Aorta (tissue), 5 donors: ENCODE results near the gene SYT13. TPM values are rescaled to one million over a fixed set of nuclear protein-coding genes. Genes with fewer than 3 reads are reported as not detected.

Source experiments
- ATAC-seq: fragments of 200-7000 bp; cut with Tn5 transposase; one replicate; pipeline ENCODE4 v1.9.1; 2022; ENCODE audit warnings: moderate library complexity; ENCODE audit not compliant: low FRiP score
- DNase-seq, 2 donors: peaks; one replicate each; pipeline ENCODE4 v3.0.0-alpha.2; 2020
- H3K27ac ChIP-seq, 2 donors: one replicate each; pipeline ENCODE4 v1.5.1; 2013; ENCODE audit warnings: low read length in 2 of 2, mild to moderate bottlenecking in 2 of 2, moderate library complexity in 2 of 2, control low read depth in 1 of 2, inconsistent platforms in 1 of 2, low read depth in 1 of 2
- H3K27me3 ChIP-seq, 2 donors: one replicate each; pipeline ENCODE4 v1.6.1; 2013; ENCODE audit warnings: control low read depth in 1 of 2, low read length in 1 of 2, mild to moderate bottlenecking in 1 of 2, moderate library complexity in 1 of 2; ENCODE audit not compliant: insufficient read depth in 2 of 2, control insufficient read depth in 1 of 2
- H3K36me3 ChIP-seq, 2 donors: one replicate each; pipeline ENCODE4 v1.6.1; 2013; ENCODE audit warnings: control low read depth in 1 of 2, low read length in 1 of 2, mild to moderate bottlenecking in 1 of 2; ENCODE audit not compliant: insufficient read depth in 2 of 2, control insufficient read depth in 1 of 2
- H3K4me1 ChIP-seq, 2 donors: one replicate each; pipeline ENCODE4 v1.6.1; 2013; ENCODE audit warnings: low read length in 2 of 2, control low read depth in 1 of 2, mild to moderate bottlenecking in 1 of 2, moderate library complexity in 1 of 2; ENCODE audit not compliant: insufficient read depth in 2 of 2, control insufficient read depth in 1 of 2
- H3K4me3 ChIP-seq, 2 donors: one replicate each; pipeline ENCODE4 v1.5.1; 2013; ENCODE audit warnings: low read length in 2 of 2, control low read depth in 1 of 2, mild to moderate bottlenecking in 1 of 2
- H3K9me3 ChIP-seq: one replicate; pipeline ENCODE4 v1.6.1; 2013; ENCODE audit warnings: mild to moderate bottlenecking, low read length; ENCODE audit not compliant: control insufficient read depth
- WGBS, 2 donors: extraction: QIAGEN DNeasy Blood & Tissue Kit; methylation state at CpG; one replicate each; pipeline ENCODE4 v1.1.7; 2013; 5-methylcytosine and 5-hydroxymethylcytosine counted together
- intact Hi-C, 2 donors: fragments of 100-400 bp; cut with DNase I; formaldehyde crosslinking; loops; one replicate each; pipeline versions ENCODE4 v1.14.2 to v1.15.0; 2022
- polyA plus RNA-seq, 2 donors: library from polyadenylated mRNA; stranded (reverse); fragments of 200-250 nt; gene quantifications; one replicate each; pipeline ENCODE4 v1.2.3, GENCODE V29; 2013
- total RNA-seq, 2 donors: library from RNA; stranded (reverse); fragmentation: NEBNext Ultra II Directional; extraction: Animal tissue kit (Norgen Biotek cat#: 25700); gene quantifications; one replicate each; pipeline ENCODE4 v1.2.1, GENCODE V29; 2021
- donor health status: healthy with polysubstance abuse.
- donor health status: Bipolar disorder and iron deficiency.
- donor health status: DM: no; HTN: no; CAD: no.
- donor health status: DM: no; HTN: no; CAD: no.
- donor health status: DM: yes; HTN: yes; CAD: no.

The SYT13 gene
- total and polyA plus RNA-seq, 4 donors, result 0.08 to 2.0 (median 0.36) TPM; not detected in 1

- Histone ChIP-seq H3K27ac (no peak overlapping the region), H3K9me3 (no peaks in the 10 kb centered on the region), H3K4me1 (no peaks in the 10 kb centered on the region), H3K36me3 (no peaks in the 10 kb centered on the region), H3K27me3 (no peaks in the 10 kb centered on the region), H3K4me3 (no peak overlapping the region)
- ATAC-seq (no peak), DNase-seq (no peak)
- WGBS, 2 donors, result 90 to 100% methylated on average over 1 of the region's 1 CpG
- intact Hi-C loops, result loop anchor here (10.0 kb wide), 2 partner anchors 95 to 125 kb away; partner anchors contain the start of gene PRDM11 (in 1 of the 2)
Measured at GRCh38 chr11:45239733-45240132, 46.4 kb downstream of the SYT13 start.

DNA sequence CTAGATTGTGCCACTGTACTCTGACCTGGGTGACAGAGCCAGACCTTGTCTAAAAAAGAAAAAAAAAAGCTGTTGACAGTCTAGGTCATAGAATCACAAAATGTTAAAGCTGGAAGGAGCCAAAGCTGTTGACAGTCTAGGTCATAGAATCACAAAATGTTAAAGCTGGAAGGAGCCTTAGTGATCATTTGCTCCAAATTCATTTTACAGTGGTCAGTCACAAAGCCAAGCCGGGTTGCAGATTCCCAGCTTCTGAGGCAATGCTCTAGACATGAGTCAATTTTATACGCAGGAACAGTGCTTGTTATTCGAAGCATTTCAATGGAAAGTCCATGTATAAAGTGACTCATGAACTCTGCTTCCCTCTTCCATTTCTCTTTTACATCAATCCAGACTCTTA lies 47.4 kb downstream of the SYT13 start:
- Histone ChIP-seq H3K36me3 (no peaks in the 10 kb centered on the region), H3K27me3 (no peaks in the 10 kb centered on the region), H3K27ac (no peak overlapping the region), H3K4me1 (no peaks in the 10 kb centered on the region), H3K9me3 (no peaks in the 10 kb centered on the region), H3K4me3 (no peak overlapping the region)
- ATAC-seq (no peak), DNase-seq (no peak)
- WGBS, 2 donors, result 7 to 15% methylated on average over 3 of the region's 3 CpGs
- intact Hi-C loops, result loop anchor here (10.0 kb wide), 2 partner anchors 94 to 124 kb away; partner anchors contain the start of gene PRDM11 (in 1 of the 2)

- intact Hi-C loops, result loop anchor here (10.0 kb wide), 2 partner anchors 93 to 123 kb away; partner anchors contain the start of gene PRDM11 (in 1 of the 2)
- H3K27me3 ChIP-seq, result no peaks in the 10 kb centered on the region
- H3K9me3 ChIP-seq, result no peaks in the 10 kb centered on the region
- no peaks in the 10 kb centered on the region for H3K36me3 ChIP-seq
- H3K27ac ChIP-seq, result no peak overlapping the region
- H3K4me3 ChIP-seq, result no peak overlapping the region
- DNase-seq, result no peak
- H3K4me1 ChIP-seq, result no peaks in the 10 kb centered on the region
- WGBS, 2 donors, result 75% methylated on average over 4 of the region's 4 CpGs
- no peak for ATAC-seq
Measured at GRCh38 chr11:45237711-45238315, 48.3 kb downstream of the SYT13 start.

DNA sequence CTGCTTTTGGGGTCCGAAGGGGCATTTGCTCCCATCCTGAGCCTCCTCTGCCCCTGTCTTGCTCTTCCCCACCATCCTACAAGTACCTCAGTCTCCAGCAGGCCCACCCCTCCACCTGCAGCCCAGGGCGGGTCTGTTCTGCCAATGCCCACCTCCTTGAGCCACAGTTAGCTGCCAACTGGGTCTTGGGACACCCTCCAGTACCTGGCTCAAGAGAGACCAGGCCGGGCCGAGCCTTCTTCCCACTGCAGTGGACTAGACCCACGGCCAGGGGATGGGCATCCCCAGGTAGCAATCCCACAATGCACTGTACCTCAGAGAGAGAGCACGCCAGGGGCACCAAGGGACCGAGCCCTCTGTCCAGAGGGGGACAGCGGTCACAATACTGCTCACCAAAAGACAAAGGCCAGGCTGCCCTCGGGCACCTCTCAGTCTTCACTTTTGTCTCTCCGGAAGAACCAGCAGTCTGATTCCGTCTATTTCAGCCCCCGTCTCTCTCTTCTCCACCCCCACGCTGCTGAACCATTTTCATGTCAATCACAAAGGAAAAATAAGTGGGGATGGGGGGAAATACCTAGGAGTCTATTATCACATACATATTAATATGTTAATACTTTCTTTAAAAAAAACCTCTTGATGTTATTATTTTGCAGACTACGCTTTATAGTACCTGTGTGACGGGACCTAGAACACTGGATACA lies 51.7 kb downstream of the SYT13 start:
- intact Hi-C loops, result loop anchor here (10.0 kb wide), 2 partner anchors 90 to 120 kb away; partner anchors contain the start of gene PRDM11 (in 1 of the 2)
- no peaks in the 10 kb centered on the region for H3K9me3 ChIP-seq
- no peak for DNase-seq
- H3K27me3 ChIP-seq, result no peaks in the 10 kb centered on the region
- no peaks in the 10 kb centered on the region for H3K36me3 ChIP-seq
- peak; percentile 4 for ATAC-seq
- no peak overlapping the region for H3K4me3 ChIP-seq
- no peak overlapping the region for H3K27ac ChIP-seq
- H3K4me1 ChIP-seq, result no peaks in the 10 kb centered on the region
- WGBS, 2 donors, result 93 to 95% methylated on average over 15 of the region's 15 CpGs

- intact Hi-C loops, result loop anchor here (10.0 kb wide), 2 partner anchors 89 to 119 kb away; partner anchors contain the start of gene PRDM11 (in 1 of the 2)
- no peaks in the 10 kb centered on the region for H3K4me1 ChIP-seq
- H3K4me3 ChIP-seq, result no peak overlapping the region
- no peaks in the 10 kb centered on the region for H3K9me3 ChIP-seq
- ATAC-seq (no peak), DNase-seq (no peak)
- no peak overlapping the region for H3K27ac ChIP-seq
- no peaks in the 10 kb centered on the region for H3K36me3 ChIP-seq
- 64 to 75% methylated on average over 14 of the region's 14 CpGs for WGBS, 2 donors
- H3K27me3 ChIP-seq, result no peaks in the 10 kb centered on the region
Measured at GRCh38 chr11:45233804-45234170, 52.4 kb downstream of the SYT13 start.

DNA sequence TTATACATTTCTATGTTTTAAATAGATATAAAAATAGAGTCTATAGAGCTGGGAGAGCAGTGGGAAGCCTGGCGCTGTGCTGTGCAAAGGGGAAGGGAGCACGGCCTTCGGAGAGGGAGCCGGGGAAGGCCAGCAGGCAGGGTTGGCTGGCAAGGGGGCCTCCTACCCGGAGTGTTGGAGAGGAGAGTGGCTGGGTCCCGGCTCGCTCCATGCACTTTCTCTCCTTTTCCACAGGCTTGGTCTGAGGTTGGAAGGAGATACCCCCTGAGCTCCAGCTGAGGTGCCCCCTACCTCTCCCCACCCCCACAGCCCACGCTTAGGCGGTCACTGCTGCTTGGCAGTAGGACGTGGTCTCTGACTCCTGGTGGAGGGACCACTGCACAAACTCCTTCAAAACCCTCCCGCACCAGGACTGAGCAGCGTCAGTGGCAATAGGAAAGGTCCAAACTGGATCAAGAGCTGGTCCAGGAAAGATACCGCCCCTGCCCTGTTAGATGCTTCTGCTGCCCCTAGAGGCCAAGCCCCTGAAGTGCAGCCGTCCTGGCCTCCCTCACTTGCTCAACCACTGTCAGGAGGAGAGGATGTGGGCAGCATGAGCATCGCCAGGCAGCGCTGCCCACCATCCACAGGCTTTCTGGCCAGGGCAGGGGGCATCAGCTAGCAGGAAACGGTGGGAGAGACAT lies 52.9 kb downstream of the SYT13 start:
- DNase-seq, result peak; percentile 77 to 87

GRCh38 chr11:45232341-45233080 lies 53.6 kb downstream of the SYT13 start:
- no peak for ATAC-seq
- 43 to 49% methylated on average over 5 of the region's 5 CpGs for WGBS, 2 donors
- Histone ChIP-seq H3K4me3 (no peak overlapping the region), H3K27ac (no peak overlapping the region), H3K36me3 (peaks cover 0 to 2% of the 10 kb centered on the region in 2 donors), H3K4me1 (no peaks in the 10 kb centered on the region), H3K27me3 (no peaks in the 10 kb centered on the region), H3K9me3 (no peaks in the 10 kb centered on the region)
- no peak for DNase-seq
- intact Hi-C loops, result loop anchor here (10.0 kb wide), 2 partner anchors 88 to 118 kb away; partner anchors contain the start of gene PRDM11 (in 1 of the 2)

More for the DNA sequence above, 52.9 kb downstream of the SYT13 start:
- 55 to 56% methylated on average over 17 of the region's 17 CpGs for WGBS, 2 donors
- Histone ChIP-seq H3K4me1 (no peaks in the 10 kb centered on the region), H3K27ac (no peak overlapping the region), H3K9me3 (no peaks in the 10 kb centered on the region), H3K4me3 (no peak overlapping the region), H3K36me3 (no peaks in the 10 kb centered on the region), H3K27me3 (no peaks in the 10 kb centered on the region)
- intact Hi-C loops, result loop anchor here (10.0 kb wide), 2 partner anchors 88 to 118 kb away; partner anchors contain the start of gene PRDM11 (in 1 of the 2)
- peak; percentile 63 for ATAC-seq

GRCh38 chr11:45229401-45230020 lies 56.6 kb downstream of the SYT13 start:
- Histone ChIP-seq H3K4me1 (no peaks in the 10 kb centered on the region), H3K36me3 (peaks cover 0 to 7% of the 10 kb centered on the region in 2 donors), H3K4me3 (no peak overlapping the region), H3K27me3 (no peaks in the 10 kb centered on the region), H3K9me3 (no peaks in the 10 kb centered on the region), H3K27ac (no peak overlapping the region)
- 85 to 88% methylated on average over 5 of the region's 5 CpGs for WGBS, 2 donors
- DNase-seq, result no peak
- ATAC-seq, result no peak
- intact Hi-C loops, result loop anchor here (10.0 kb wide), 2 partner anchors 85 to 115 kb away; partner anchors contain the start of gene PRDM11 (in 1 of the 2)
